Measurements from ENCODE around the gene CHP1.

DNA sequence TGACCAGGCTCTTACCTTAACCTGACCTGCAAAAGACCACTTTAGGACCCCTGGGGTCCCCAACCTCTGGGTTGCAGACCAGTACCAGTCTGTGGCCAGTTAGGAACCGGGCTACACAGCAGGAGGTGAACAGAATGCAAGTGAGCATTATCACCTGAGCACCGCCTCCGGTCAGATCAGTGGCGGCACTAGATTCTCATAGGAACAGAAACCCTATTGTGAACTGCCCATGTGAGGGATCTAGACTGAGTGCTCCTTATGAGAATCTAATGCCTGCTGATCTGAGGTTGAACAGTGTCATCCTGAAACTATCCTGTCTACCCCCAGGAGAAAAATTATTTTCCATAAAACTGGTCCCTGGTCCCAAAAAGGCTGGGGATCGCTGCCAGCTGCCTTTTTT lies 20.3 kb downstream of the CHP1 start:
- TF ChIP-seq SIRT6 (IDR thresholded peaks at IDR 0.05; ENCODE audit: low read depth, low read length): no peak
- TF ChIP-seq GTF2F1 (IDR thresholded peaks at IDR 0.05; ENCODE audit: low read depth, low read length): no peak
- TF ChIP-seq GATA2 (CRISPR knock-in tag; IDR thresholded peaks at IDR 0.05): no peak
- TF ChIP-seq FUS (optimal IDR thresholded peaks at IDR 0.05; ENCODE audit: low read depth, low read length): no peak
- TF ChIP-seq SIX5 (IDR thresholded peaks at IDR 0.05; ENCODE audit: borderline replicate concordance in 1 of 2, insufficient read depth in 1 of 2, low read depth in 1 of 2, low read length in 2 of 2): no peak
- no peak for TF ChIP-seq CREB1 (IDR thresholded peaks at IDR 0.05)
- no peak for TF ChIP-seq CREB1 (CRISPR knock-in tag; IDR thresholded peaks at IDR 0.05)

Measured in K562 (cell line).